Activated T-cell treated with anti-CD3 and anti-CD28 coated beads for 1 hour (primary cell): ENCODE results near the gene PACSIN2.
A peak's percentile ranks its signal among the peaks of the same experiment; 100 is the strongest.

Source experiments
- DNase-seq: peaks from one replicate; pipeline ENCODE4 v3.0.0-alpha.2; 2020; ENCODE audit warnings: low read depth

PACSIN2 gene

GRCh38 chr22:42857845-42858481, 157.0 kb downstream of the PACSIN2 start:
- no peak for DNase-seq

DNA sequence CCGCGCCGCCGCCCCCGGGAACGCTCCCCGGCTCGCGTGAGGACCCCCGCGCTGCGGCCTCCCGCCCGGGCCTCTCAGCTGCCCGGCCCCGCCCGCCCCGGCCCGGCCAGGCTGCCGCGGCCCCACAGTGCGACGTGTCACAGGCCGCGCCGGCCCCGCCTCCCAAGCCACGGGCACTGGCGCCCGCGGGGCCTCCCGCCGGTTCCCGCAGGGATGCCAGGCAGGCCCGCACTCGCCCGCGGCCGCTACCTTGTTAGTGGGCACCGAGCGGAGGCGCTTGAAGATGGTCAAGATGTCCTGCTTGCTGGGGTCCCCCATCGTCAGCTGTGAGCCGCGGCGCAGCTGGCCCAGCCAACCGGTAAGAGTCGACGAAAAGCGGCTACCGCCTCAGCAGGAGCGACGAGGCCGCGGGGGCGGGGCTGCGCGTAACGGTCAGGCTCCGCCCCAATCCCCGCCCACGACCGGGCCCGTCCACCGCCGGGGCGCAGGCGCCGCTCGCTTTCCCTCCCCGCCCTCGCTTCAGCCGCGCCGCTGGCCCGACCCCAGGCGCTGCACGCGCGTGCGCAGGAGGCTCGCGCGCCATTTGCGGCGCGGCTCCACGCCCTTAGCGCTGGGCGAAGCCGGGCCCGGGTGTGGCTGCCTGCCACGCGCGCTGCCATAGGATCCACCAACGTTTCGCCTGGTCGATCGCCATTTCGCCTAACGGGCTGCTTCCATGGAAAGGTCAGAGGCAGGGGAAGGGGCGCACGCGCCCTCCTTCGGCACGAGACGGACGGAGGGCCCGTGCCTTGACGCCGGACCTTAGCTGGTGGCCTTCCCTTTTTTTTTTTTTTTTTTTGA, 157.9 kb downstream of the PACSIN2 start, which contains the start of gene ARFGAP3:
ARFGAP3 (minus strand) TSS at position 409 of the 840 bp plus-strand sequence; CDS start at position 318, 91 bp downstream.
- DNase-seq, result peak; percentile 93

DNA sequence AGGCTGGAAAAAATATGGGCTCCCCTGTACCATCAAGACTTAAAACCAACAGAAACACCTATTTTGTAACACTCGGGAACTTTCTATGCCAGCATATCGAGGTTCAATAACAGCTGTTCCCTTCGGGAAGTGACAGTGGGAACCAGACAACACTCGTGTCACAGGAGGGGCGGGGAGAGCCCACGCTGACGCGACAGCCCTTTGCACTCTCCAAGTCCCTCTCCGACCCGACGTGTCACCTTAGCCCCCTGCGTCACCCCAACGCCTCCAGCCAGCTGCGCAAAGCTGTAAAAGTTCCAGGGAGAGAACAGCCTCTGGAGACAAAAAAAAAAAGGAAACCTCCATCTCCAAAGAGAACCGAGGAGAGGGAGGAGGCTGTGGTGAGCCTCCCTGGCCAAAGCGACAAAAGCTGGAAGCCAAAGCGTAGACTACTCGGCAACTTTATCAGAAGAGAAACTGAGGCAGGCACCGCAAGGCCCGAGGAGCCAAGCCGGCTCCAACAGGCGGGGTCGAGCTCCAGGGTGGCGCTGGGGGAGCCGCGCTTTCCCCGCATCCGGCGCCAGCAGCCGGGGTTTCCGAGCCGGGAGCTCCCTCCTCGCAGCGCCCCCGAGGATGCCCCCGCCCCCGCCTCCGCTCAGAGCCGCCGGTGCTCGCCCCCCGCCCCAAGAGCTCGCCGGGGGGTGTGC, 158.6 kb downstream of the PACSIN2 start:
- DNase-seq, result peak; percentile 47

DNA sequence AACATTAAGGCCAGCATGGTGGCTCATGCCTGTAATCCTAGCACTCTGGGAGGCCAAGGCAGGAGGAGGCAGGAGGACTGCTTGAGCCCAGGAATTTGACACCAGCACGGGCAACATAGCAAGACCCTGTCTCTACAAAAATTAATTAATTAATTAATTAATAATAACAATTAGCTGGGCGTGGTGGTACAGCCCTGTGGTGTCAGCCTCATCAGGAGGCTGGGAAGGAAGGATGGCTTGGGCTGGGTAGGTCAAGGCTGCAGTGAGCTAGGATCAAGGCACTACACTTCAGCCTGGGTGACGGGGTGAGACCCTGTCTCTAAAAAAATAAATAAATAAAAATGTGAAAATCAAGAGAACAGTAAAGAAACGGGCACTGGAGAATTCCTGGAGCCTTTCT, 159.2 kb downstream of the PACSIN2 start:
- DNase-seq, result no peak

DNA sequence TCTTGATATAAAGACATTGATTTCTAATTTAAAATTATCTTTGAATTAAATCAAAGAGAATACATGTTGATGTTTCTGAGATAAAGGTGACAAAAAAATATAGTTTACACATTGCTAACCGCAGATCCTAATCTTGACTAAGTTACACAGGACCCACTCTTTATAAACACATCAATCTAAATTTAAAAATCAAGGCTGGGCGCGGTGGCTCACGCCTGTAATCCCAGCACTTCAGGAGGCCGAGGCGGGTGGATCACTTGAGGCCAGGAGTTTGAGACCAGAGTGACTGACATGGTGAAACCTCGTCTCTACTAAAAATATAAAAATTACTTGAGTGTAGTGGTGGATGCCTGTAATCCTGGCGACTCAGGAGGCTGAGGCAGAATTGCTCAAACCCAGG, 159.7 kb downstream of the PACSIN2 start:
- DNase-seq, result no peak

- DNase-seq, result no peak
Observed at GRCh38 chr22:42848941-42849550, 165.9 kb downstream of the PACSIN2 start.

DNA sequence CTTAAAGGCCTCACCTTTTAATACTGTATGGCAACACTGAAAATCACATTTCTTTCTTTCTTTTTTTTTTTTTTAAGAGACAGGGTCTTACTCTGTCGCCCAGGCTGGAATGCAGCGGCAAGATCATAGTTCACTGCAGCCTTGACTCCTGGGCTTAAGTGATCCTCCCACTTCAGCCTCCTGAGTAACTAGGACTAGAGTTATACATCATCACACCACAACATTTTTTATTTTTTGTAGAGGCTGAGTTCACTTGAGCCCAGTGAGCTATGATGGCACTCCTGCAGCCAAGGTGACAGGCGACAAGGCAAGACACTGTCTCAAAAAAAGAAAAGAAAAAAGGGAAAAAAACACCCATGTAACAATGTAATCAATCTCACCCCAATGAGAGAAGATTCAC, 167.8 kb downstream of the PACSIN2 start:
- no peak for DNase-seq

GRCh38 chr22:42844756-42845155, 170.2 kb downstream of the PACSIN2 start:
- no peak for DNase-seq

- no peak for DNase-seq
Observed at GRCh38 chr22:42842658-42843370, 172.1 kb downstream of the PACSIN2 start.

DNA sequence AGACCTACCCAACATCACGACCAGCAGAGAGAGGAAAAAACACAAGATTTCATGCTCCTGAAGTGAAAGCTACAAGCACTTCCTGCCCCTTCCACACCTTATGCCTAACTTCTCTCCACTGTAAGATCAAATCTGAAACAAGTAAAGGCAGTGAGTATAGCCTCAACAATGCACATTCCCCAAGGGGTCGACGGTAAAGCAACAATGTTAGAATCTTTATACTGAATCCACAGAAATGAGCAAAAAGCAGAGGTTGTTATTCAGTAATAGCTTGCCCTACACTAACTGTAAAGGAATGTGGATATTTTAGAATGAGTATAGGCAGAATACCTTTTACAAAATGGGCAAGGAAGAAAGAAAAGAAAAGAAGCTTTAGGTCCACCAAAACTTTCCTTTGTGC, 173.5 kb downstream of the PACSIN2 start:
- DNase-seq, result no peak

- DNase-seq, result no peak
Observed at GRCh38 chr22:42837556-42837955, 177.4 kb downstream of the PACSIN2 start.

DNA sequence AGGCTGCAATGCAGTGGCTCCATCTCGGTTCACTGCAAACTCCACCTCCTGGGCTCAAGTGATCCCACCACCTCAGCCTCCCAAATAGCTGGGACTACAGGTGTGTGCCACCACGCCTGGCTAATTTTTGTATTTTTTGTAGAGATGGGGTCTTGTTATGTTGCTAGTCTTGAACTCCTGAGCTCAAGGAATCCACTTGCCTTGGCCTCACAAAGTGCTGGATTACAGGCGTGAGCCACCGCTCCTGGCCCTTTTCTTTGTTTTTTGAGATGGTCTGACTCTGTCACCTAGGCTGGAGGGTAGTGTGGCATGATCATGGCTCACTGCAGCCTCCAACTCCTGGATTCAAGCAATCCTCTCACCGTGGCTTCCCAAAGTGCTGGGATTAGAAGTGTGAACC, 178.9 kb downstream of the PACSIN2 start:
- no peak for DNase-seq

DNA sequence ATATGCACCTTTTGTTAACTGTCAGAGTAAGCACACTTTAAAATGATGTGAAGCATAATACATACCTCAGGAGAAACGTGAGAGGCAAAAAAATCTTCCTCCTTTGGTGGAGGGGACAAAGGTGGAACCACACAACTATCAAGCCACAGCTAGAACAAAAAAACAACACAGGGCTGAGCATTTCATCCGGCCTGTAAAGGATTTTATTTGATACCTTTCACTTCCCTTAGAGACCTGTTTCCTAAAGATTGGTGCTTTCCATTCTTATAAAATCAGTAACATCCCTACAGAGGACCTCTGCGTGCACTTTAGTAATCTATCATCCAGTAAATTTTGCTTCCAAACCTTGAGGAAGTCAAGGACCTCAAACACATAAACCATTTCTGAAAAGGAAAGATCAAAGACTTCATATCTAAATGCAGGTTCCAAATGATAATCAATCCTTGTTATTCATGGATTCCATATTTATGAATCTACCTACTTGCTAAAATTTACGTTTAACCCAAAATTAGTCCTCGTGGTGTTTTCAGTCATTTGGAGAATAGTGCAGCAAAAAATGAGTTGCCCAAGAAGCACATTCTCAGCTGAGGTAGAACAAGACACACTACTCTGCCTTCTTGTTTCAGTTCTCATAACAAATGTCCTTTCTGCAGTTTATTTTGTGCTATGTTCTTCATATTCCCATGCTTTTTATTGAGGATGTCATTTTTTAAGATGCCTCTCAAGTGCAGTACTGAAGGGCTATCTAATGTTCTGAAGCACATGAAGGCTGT, 180.6 kb downstream of the PACSIN2 start:
- DNase-seq, result no peak

GRCh38 chr22:42833104-42833503, 181.8 kb downstream of the PACSIN2 start:
- DNase-seq, result no peak

- no peak for DNase-seq
Observed at GRCh38 chr22:42831712-42832111, 183.2 kb downstream of the PACSIN2 start.

GRCh38 chr22:42830161-42830560, 184.8 kb downstream of the PACSIN2 start:
- DNase-seq, result no peak

DNA sequence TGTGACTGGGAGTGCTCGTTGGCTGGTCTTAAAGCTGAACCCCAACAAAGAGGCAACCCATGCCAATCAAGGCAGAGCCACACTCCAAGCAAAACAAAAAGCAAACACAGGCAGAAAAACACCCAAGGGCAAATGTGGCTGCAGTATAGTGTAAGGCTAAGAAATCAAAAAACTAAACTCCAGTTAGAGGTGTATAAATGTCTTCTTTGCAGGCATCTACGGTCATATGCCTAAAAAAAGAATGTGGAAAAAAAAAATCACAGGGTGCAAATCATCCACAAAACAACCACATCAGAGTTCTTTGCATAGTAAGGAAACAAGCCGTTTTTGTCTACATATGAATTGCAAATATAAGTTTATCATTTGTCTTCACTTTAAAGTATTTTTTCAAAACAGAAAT, 185.6 kb downstream of the PACSIN2 start:
- no peak for DNase-seq

- DNase-seq, result no peak
Observed at GRCh38 chr22:42825796-42826195, 189.2 kb downstream of the PACSIN2 start.

DNA sequence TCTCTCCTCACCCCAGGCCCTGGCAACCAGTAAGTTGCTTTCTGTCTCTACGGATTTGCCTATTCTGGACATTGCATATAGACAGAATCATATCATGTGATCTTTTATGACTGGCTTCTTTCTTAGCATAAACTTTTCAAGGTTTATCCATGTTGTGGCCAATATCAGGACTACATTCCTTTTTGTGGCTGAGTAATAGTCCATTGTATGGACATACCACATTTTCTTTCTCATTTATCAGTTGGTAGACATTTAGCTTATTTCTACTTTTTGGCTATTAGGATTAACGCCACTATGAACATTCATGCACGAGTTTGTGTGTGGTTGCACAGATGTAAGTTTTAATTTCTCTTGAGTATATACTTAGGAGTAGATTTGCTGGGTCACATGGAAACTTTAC, 193.6 kb downstream of the PACSIN2 start:
- DNase-seq, result no peak

DNA sequence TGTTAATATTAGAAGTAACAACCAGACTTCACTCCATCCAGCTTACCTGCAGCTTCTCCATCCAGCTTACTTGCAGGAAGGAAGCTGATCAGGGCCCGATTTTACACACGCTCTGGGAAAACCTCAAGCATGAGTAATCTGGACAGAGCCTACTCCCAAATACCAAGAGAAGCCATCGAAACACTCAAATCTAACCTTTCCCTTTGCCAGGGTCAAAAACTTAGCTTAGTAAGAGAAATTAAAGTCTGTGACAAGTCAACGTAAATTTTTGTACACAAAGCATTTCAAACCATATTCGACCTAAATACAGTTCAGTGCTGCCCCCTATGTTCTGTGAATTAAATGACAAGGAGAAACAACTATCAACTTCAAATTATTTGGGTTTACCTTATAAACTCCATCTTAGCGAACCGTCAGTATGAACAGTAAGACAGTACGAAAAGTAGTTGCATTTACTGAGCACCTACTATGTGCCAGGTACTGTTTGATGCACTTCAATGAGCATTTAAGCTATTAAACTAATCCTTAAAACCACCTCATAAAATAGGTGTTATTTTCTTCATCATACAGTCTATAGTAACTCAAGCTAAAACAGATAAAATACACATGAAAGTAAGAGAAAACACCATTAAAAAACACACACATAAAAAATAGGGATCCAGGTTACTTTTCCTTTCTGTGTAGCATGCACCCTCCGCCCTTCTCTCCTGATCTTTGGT, 194.7 kb downstream of the PACSIN2 start:
- no peak for DNase-seq
